Measurements from ENCODE around the gene MICAL3. TPM values are rescaled to one million over a fixed set of nuclear protein-coding genes. Genes with fewer than 3 reads are reported as not detected.
A peak's percentile ranks its signal among the peaks of the same experiment; 100 is the strongest.

The MICAL3 gene
- polyA plus RNA-seq, 3 donors = 0.23 to 0.84 TPM; not detected in 1

GRCh38 chr22:17872471-17872870 is 151.9 kb downstream of the MICAL3 start:
- Histone ChIP-seq H3K4me2 (replicated peaks; ENCODE audit: extremely low read depth, low read length, poor library complexity, severe bottlenecking) (no peak overlapping the region), H3K27me3 (ENCODE audit: control insufficient read depth in 2 of 2, insufficient read depth in 2 of 2, low read length in 2 of 2) (no peaks in the 10 kb centered on the region), H4K20me1 (ENCODE audit: insufficient read depth, low read length) (no peaks in the 10 kb centered on the region), H3K9me3 (replicated peaks in 1 of 2; ENCODE audit: control insufficient read depth in 1 of 2, insufficient read depth in 1 of 2, low read length in 2 of 2) (no peaks in the 10 kb centered on the region), H2AFZ (ENCODE audit: insufficient read depth, low read depth, low read length, poor library complexity, severe bottlenecking) (no peak overlapping the region), H3K36me3 (replicated peaks in 1 of 2; ENCODE audit: control insufficient read depth in 1 of 2, insufficient read depth in 2 of 2, low read length in 2 of 2) (no peaks in the 10 kb centered on the region), H3K27ac (ENCODE audit: low read depth in 1 of 2, low read length in 2 of 2) (no peak overlapping the region), H3K4me1 (ENCODE audit: control insufficient read depth in 1 of 2, insufficient read depth in 2 of 2, low read length in 2 of 2) (no peaks in the 10 kb centered on the region), H3K79me2 (ENCODE audit: insufficient read depth, low read length) (no peaks in the 10 kb centered on the region), H3K9ac (ENCODE audit: insufficient read depth, low read length, poor library complexity, severe bottlenecking) (no peak overlapping the region), H3K4me3 (replicated peaks in 1 of 3; ENCODE audit: low read depth in 2 of 3, low read length in 3 of 3) (no peak overlapping the region)
- no peak for DNase-seq
- 52% methylated on average over 3 of the region's 7 CpGs for WGBS (ENCODE audit: insufficient coverage)
- intact Hi-C loops (cut with micrococcal nuclease) = no loop called here
- no peak for TF ChIP-seq CTCF (IDR thresholded peaks at IDR 0.05)
- Mint-ChIP-seq H3K4me1 (peaks cover 2% of the 10 kb centered on the region), H3K4me3 (no peak overlapping the region), H3K27ac (no peak overlapping the region), H3K36me3 (peaks cover 2% of the 10 kb centered on the region in 2 donors), H3K27me3 (ENCODE audit: low read depth in 3 of 3) (no peaks in the 10 kb centered on the region), H3K9me3 (no peaks in the 10 kb centered on the region)

DNA sequence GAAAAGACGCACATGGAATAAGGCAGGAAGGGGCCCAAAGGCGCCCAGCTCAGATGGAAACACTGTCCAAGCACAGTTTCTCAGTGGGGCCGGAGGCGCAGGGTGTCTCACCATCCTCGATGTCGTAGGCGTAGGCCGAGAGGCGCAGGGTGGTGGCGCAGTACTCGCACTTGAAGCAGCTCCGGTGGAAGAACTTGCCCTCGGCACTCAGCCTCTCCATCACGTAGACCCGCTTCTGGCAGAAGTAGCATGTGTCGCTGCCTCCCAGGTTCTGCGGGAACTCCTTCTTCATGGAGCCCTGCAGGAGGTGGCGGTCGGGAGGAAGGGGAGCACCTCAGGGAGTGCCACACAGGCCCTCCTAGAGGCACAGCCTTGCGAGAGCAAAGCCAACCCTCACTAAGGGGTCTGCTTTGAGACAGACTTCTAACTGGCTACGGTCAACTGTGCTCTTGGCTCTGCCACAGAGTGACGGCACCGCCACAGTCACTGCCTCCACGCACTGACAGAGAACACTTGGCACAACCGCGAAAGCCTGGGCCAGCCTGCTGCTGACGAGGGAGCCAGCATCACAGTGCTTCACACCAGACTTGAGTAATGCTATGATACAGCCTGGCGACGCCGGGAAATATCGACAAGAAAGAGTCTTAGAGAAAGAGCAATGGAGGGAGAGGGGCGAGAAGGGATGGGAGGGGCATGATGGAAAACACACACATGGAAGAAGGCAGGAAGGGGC is 152.5 kb downstream of the MICAL3 start:
- peaks cover 8% of the 10 kb centered on the region for H3K4me1 Mint-ChIP-seq
- Histone ChIP-seq H2AFZ (ENCODE audit: insufficient read depth, low read depth, low read length, poor library complexity, severe bottlenecking) (no peak overlapping the region), H3K9ac (ENCODE audit: insufficient read depth, low read length, poor library complexity, severe bottlenecking) (no peak overlapping the region), H3K27ac (ENCODE audit: low read depth in 1 of 2, low read length in 2 of 2) (no peak overlapping the region), H3K4me3 (replicated peaks in 1 of 3; ENCODE audit: low read depth in 2 of 3, low read length in 3 of 3) (no peak overlapping the region), H3K36me3 (replicated peaks in 1 of 2; ENCODE audit: control insufficient read depth in 1 of 2, insufficient read depth in 2 of 2, low read length in 2 of 2) (no peaks in the 10 kb centered on the region), H4K20me1 (ENCODE audit: insufficient read depth, low read length) (no peaks in the 10 kb centered on the region), H3K9me3 (replicated peaks in 1 of 2; ENCODE audit: control insufficient read depth in 1 of 2, insufficient read depth in 1 of 2, low read length in 2 of 2) (no peaks in the 10 kb centered on the region), H3K27me3 (ENCODE audit: control insufficient read depth in 2 of 2, insufficient read depth in 2 of 2, low read length in 2 of 2) (no peaks in the 10 kb centered on the region), H3K79me2 (ENCODE audit: insufficient read depth, low read length) (no peaks in the 10 kb centered on the region), H3K4me2 (replicated peaks; ENCODE audit: extremely low read depth, low read length, poor library complexity, severe bottlenecking) (no peak overlapping the region), H3K4me1 (ENCODE audit: control insufficient read depth in 1 of 2, insufficient read depth in 2 of 2, low read length in 2 of 2) (no peaks in the 10 kb centered on the region)
- intact Hi-C loops (cut with micrococcal nuclease) = no loop called here
- DNase-seq = no peak
- TF ChIP-seq CTCF (IDR thresholded peaks at IDR 0.05) = no peak
- 94% methylated on average over 32 of the region's 32 CpGs for WGBS (ENCODE audit: insufficient coverage)
- no peak overlapping the region for H3K4me3 Mint-ChIP-seq
- H3K9me3 Mint-ChIP-seq = no peaks in the 10 kb centered on the region
- no peaks in the 10 kb centered on the region for H3K27me3 Mint-ChIP-seq (ENCODE audit: low read depth in 3 of 3)
- H3K36me3 Mint-ChIP-seq = peaks cover 2% of the 10 kb centered on the region in 2 donors
- H3K27ac Mint-ChIP-seq = peak overlapping the region in 1 of 7 donors; percentile 18

Measured in CD14-positive monocyte (primary cell).